Activated CD8-positive, alpha-beta memory T cell treated with anti-CD3 and anti-CD28 coated beads for 4 hours (primary cell): Measurements from ENCODE around the gene PTPRN2.
"Not testable (repeated sequence)": the region's sequence is repeated elsewhere in the genome, so short reads cannot be mapped to it uniquely, and the experiment has no call there.

Source experiments
- DNase-seq, 2 donors: peaks; one replicate each; pipeline ENCODE4 v3.0.0-alpha.2; 2020; ENCODE audit warnings: low read depth in 2 of 2

The PTPRN2 gene

DNA sequence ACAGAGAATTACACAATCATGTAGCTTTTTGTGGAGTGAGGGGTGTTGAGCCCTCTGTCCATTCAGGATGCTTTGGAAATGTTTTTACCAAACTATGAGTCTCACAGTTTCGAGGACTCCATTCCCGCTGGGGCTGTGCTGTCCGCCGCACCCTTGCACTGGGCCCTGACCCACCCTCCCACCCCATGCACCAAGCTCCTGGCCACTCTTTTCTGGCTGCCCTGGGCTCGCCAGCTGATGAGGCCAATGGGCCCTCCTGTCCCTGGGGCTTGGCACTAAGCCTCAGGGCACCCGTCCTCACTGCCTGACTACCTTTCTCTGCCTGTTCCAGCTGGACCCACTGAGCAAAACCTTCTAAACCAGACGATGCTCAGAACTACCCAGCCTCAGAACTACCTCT lies 332.1 kb downstream of the PTPRN2 start:
- no peak for DNase-seq

- no peak for DNase-seq
Measured at GRCh38 chr7:158255156-158255555, 332.5 kb downstream of the PTPRN2 start.

DNA sequence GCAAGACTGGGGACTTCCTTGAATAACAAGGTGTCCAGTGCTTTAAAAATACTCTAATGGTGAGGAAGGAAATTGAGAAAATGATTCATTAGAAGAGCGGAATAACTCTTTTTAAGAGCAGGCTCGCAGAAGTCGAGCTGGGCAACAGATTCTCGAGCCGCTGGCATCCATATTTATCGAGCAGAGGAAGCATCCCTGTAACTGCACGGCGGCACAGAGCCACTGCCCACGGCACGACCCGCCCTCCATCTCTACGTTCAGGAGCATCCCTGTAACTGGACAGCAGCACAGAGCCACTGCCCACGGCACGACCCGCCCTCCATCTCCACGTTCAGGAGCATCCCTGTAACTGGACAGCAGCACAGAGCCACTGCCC lies 334.0 kb downstream of the PTPRN2 start:
- DNase-seq = not testable (repeated sequence)

DNA sequence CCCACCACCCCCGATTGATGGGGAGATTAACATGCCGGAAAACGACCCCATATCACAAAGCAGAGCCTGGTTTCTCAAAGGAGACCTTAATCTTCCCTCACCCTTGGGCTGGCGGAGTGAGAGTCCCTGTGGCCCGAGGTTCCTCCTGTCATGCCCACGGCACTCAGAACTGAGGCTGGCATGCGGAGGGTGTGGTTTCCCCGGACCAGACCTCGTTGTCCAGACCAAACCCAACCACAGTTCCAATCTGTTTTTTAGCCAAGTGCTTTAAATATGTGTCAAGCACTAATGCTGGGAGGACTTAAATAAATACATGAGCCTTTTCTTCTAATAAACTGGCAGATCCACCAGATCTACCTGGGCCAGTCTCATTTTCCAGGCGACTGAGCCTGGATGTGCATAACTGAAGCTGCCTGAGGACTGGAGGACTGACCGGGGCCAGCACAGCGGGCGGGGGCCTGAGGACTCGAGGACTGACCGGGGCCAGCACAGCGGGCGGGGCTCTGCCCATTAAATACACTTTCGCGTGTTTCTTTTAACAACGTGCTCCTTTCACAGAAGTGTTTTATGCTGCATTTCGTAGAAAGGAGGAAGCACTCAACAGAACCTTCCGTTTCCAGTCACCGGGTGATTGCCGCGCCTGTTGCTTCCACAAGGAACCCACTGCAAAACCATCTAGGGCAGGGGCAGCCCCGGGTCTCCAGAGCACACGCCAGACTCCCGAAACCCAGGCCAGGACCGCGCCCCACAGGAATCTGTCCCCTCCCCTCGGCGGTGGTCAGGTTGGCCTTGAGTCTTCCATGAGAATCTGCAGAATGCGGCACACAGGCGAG lies 334.6 kb downstream of the PTPRN2 start:
- no peak for DNase-seq

- no peak for DNase-seq
Measured at GRCh38 chr7:158252081-158252836, 335.4 kb downstream of the PTPRN2 start.

DNA sequence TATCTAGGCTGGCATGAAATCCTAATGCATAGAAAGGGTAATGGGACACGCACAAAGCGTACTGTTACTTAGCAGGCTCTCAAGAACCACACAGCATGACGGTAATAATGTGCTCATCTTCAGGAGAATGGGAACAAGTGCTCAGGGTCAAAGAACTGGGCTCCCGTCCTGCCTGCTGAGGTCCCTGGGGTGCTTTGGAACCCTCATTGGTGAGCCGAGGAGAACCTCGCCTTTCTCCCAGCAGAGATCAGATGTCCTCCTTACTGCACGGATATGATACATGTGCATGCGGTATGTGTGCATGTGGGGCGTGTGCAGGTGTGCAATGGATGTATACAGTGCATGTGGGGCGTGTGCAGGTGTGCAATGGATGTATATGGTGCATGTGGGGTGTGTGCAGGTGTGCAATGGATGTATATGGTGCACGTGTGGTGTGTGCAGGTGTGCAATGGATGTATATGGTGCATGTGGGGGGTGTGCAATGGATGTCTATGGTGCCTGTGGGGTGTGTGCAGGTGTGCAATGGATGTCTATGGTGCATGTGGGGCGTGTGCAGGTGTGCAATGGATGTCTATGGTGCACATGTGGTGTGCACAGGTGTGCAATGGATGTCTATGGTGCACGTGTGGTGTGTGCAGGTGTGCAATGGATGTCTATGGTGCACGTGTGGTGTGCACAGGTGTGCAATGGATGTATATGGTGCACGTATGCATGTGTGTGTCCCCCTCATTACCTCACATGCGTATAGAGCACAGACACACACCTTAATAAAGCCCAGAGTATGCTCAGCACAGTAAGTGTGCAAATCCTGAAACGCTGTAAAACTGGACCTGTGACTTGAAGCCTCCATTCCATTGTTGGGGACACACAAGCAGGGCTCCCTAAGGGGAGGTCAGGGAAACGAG lies 336.3 kb downstream of the PTPRN2 start:
- no peak for DNase-seq

- no peak for DNase-seq
Measured at GRCh38 chr7:158249692-158250091, 337.9 kb downstream of the PTPRN2 start.

GRCh38 chr7:158248816-158249215 lies 338.8 kb downstream of the PTPRN2 start:
- no peak for DNase-seq

- DNase-seq = no peak
Measured at GRCh38 chr7:158247758-158248487, 339.7 kb downstream of the PTPRN2 start.

DNA sequence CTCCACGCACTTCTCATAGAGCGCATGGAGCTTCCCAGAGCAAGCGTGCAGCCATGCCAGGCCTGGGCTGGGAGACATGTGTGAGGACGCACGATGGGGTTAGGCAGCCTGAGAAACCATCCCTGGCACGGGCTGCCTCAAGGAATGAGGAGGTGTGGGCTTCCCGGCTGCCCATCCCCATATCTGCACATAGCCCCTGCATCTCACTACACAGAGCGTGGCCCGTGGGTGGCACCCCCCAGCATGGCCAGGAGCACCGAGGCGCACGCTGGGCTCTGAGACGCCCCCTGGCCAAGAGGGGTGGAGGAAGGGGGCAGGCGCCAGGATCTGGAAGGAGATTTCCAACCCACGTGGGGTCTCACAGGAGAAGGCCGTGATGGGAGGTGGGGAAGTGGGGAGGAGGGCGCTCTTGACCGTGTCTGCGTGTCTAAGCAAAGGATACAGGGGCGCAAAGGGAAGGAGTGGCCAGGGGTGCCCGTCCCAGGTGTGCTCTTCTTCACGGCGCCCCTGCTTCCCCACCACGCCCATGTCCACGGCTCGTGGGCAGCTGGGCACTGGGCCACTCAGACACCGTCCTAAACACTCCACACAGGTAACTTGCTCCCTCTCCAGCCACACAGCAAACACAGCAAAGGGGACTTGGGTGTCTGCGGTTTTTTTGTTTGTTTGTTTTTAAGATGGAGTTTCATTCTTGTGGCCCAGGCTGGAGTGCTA lies 340.5 kb downstream of the PTPRN2 start:
- DNase-seq = no peak

DNA sequence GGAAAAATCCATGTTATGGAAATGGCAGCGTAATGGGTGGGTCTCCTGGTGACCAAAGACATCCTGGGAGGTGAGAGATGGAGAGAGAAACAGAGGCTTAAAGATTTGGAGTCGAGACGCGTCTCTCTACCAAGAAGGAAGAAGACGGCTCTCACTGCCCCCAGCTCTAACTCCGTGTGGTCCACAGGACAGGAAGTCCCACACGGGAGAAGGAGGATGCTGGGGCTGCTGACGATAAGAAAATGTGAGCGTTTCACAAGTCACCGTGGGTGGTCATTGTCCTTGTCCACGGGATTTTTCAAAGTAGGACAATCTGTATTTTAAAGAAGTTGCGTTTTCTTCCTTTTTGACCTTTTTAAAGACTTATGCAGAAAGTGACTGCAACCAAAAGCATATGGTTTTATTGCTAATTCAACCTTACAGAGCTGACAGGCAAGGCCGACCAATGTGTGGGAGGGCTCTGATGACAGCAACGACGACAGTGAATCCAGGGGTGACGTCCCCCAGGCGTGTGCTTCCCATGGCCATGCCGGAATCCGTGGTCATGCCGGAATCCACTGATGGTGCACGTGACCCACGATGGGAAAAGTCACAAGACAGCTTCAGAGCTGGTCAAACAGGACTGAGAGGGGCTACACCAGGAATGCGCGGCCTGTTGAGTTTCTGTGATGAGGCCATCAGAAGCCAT lies 341.2 kb downstream of the PTPRN2 start:
- DNase-seq = no peak

DNA sequence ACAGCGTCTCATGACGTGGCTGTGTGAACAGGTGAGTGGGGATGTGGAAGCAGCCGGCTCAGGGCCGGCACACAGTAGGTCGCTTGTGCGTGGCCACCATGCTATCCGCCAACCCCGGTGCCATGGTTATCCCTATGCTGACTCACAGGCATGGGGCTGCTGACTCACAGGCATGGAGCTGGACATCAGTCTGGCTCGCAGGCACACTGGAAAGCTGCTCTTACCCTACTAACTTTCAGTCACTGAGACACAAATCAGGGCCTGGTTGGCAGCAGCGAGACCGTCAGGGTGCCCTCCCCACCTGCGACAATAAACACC lies 341.9 kb downstream of the PTPRN2 start:
- no peak for DNase-seq

- no peak for DNase-seq
Measured at GRCh38 chr7:158244873-158245723, 342.5 kb downstream of the PTPRN2 start.

GRCh38 chr7:158244430-158244829 lies 343.2 kb downstream of the PTPRN2 start:
- no peak for DNase-seq

GRCh38 chr7:158241919-158242318 lies 345.7 kb downstream of the PTPRN2 start:
- DNase-seq = no peak

GRCh38 chr7:158240801-158241200 lies 346.8 kb downstream of the PTPRN2 start:
- DNase-seq = no peak

DNA sequence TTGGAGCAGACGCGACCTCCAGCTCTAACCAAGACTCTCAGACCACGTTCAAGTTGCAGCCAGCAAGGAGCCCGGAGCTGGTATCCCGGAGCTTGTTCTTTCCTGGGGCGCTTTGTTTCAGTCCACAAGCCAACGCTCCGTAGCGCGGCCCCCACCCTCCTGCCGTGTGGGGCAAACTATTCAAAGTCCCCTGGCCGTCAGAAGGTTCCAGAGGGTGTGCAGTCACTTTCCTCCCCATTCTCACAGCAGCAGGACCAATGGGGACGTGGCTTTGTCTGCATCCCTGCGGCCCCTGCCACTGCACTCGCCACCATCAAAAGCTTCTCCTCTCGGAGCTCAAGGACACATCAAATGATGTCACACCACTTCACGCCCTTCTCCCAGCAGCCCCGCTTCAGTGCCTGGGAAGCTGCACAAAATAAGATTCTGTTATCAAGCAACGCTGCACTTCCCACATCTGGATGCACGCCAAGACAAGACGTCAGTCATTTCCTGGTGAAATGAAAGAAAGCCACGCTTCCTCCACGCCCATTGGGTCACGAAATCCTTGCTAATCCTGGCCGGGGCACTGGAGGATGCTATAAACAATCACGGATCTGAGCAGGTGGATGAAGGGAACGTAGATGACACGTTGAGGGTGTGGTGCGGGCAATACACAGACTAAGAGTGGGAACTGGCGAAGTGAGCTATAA lies 348.2 kb downstream of the PTPRN2 start:
- no peak for DNase-seq

DNA sequence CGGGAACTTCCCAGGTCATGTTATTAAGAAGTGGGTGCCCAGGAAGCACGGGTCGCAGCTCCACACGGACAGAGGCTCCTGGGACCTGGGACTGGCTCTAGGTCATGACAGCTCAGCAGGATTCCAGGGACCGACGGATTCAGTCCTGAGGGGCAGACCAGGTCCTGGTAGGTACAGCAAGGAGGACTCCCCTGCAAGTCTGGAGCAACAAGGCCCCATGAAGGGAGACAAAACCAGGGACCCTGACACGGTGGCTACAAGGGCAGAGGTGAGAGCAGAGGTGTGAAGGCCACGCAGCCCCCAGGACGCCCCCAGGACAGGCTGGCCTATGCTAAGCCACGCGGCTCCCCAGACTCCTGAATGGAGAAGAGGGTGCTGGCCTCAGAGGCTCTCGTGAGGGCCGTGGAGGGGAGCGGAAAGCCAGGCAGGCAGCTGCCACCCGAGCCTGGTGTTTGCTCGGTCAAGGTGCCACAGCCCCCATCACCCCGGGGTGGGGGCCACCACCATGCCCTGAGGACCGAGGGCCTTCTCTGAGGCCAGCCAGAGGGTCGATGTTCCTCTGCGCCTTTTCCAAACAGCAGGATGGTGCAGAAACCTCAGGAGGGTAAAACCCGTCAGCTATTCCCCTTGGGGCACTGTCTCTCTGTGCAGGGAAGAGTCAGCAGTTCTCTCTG lies 348.9 kb downstream of the PTPRN2 start:
- no peak for DNase-seq
